ENCODE results near the gene PLXNA2.

PLXNA2 gene

DNA sequence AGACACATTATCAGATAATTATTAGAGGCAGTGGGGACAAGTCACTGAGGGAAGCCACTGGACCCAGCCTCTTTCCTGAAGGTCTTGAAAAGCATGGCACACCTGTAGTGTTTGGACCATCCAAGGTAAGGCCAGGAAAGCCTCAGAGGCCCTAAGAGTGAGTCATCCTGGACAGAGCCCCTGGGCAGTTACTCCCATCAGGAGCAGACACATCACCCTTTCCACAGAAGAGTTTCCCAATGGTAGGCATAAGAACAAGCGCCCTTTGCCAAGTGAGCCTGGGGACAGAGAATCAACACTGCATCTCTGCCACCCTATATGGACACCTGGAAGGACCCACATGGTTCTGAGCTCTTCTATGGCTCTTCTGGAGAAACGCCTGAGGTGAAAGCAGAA is 136.0 kb downstream of the PLXNA2 start:
- DNase-seq = no peak

DNA sequence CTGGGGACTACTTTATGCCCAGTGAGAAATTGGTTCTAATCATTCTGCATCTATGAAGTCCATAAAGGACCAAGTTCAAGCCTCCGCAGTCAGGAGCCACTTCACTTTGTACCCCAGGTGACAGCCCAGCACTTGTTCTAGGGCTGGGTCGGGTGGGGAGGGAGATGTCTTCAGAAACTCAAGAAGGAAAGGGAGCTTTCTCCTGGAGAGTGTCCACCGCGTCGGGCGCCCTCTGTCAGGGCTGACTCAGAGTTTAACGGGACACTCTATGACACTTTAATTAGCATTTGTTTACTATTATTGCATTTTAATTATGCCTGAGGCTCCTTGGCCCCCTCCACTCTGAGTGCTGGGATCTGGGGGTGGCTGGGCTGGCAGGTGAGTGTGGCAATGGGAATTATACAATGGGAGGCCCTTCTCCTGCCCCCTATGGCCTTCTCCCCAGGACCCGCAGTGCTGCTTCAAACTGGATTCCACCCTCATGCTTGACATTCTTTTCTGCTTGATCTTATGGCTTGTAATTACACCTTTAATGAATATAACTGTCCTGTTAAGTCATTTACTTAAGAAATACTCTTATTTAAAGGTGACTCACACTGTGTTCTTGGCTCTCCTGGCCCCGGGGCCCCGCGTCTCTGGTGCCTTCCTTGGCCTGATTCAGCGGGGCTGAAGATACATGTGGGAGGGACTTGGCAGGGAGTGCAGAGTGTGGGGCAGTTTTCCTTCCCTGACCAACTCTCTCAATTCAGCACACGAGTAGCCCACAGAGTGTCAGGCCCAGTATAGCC is 136.6 kb downstream of the PLXNA2 start:
- DNase-seq = peak; percentile 11

DNA sequence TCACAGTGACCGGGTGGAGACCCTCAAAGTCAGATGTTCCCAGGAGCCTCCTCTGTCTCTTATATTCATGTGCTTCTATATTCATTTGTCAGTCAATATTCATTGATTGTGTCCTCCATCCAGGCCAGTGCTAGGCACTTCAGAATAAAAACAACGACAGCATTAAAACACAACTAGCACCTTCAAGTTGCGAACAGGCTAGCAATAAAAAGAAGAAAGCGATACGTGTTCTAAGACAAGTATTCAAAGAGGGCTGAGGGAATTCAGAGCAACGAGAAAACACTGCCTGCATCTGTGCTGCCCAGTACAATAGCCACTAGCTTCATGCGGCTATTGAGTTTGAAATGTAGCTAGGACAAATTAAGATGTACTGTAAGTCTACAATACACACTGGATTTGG is 138.0 kb downstream of the PLXNA2 start:
- no peak for DNase-seq

- DNase-seq = no peak
Measured at GRCh38 chr1:208105756-208106155, 138.4 kb downstream of the PLXNA2 start.

DNA sequence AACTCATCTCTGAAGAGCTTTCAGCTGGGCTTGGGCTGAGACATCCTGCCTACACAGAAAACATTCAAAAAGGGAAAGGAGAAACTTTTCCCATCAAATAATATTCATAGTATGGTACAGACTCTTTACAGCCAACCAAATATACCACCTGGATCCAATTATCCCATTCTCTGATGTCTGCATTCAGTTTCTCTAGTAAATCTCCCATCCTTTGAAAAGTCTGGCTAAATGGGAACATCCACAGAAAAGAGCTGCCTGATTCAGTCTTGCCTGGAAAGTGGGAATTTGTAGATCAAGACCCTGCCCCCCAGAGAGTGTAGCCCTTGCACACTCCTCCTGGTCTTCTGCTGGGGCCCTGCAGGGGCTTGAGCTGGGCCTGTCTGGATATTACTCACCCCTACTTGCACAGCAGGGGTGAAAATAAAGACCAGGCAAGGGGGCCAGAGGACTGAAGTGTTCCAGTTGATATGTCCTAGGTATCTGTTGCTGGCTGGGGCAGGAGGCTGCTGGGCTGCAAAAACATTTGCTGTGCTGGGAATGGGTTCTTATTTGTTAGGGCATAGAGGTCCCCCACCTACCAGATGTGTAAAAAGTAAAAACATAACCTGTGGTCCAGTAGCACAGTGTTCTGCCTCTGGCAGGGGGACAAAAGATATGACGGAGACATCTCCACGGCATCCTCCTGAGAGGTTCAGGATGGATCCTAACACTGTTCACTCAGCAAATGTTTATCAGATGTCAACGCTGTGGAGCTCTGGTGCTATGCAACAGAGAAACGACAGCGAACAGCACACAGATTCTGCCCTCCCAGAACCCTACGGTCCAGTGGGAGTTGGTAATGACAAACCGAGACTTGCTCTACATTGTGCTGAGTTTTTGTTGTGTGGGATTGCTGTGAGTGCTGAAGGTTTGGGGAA is 140.3 kb downstream of the PLXNA2 start:
- DNase-seq = no peak

DNA sequence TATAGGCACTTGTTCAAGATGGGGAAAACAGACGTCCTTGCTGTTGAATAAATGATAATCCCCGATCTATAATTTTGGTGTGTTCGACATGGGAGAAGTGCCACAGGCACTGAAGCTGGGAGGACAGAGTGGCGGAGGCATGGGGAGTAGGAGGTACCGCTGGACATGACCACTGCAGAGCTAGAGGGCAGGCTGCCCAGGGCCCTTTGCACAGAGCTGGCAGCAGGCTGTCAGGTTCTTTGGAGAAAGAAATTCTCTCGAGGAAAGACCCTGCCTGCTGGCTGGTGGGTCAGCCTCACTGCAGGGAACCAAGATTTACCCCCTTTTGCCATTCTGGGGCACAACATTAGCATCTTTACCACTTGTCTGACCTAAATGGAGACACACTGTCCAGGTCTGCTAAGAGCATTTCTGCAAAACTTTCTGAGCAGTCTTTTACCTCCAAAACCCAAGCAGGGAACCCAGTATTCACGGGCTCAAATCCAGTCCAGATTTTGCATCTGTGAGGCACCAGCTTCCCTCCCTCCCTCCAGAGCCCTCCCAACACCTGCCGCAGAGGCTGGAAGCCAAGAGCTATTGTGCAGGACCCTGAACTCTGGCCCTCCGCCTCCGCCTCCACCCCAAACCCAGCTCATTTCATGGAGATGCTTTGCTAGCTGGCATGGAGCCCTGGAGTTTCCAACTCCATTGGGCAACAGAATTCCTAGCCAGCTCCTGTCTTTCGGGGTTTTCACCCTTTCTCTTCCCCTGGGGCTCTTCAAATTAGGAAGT is 142.3 kb downstream of the PLXNA2 start:
- DNase-seq = peak; percentile 95

GRCh38 chr1:208100906-208101305 is 143.3 kb downstream of the PLXNA2 start:
- DNase-seq = peak; percentile 90

DNA sequence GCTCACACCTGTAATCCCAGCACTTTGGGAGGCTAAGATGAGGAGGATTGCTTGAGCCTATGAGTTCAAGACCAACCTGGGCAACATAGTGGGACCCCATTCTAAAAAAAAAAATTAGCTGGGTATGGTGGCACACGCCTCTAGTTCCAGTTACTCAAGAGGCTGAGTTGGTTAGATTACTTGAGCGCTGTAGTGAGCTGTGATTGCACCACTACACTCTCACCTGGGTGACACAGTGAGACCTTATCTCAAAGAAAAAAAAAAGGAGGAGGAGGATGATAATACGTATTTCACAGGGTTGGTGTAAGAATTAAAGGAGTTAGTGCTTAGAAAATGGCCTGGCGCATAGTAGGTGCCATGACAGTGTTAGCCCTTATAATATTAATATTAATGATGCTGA is 144.1 kb downstream of the PLXNA2 start:
- DNase-seq = no peak

- peak; percentile 34 for DNase-seq
Measured at GRCh38 chr1:208098773-208099172, 145.4 kb downstream of the PLXNA2 start.

DNA sequence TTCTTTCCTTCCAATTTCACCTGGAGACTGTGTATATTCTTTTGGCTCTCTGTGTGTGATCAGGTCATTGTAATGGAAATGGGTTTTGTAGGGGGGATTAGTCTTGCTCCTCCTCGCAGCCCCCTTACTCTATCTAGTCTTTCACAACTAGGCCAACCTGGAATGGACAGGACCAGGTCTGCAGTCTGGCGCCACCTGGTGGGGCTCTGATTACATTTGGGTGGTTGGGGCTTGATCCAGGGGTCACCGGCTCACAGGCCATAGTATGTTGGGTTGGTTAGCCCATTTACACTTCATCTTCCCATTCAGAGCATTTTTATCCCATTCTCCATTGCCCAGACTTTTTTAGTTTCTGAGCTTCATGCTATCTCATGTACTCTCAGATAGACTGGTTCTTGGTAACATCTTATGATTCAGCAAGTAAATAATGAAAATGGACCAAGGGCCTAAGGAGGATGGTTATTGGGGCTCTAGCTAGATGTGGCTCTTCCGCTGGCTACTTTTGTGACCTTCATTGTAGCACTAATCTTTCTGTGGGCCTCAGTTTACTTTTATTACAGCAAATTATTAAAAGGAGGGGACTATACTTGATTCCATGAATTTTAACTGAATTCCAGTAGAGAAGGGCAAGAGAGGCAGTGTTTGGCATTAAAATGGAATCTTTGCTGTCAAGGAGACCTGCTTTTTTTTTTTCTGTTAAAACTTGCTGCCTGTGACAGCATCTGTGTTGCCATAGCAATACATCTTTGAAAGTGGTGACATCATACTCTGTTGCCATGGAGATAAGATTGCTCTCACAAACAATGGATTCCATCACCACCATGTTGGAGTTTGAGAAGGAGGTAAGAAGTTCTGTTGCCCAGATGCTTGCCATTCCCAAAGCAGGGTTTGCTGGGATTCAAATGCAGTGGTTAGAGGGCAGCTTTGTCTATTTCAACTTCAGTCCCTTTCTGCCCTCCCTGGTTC is 150.1 kb downstream of the PLXNA2 start:
- DNase-seq = no peak

DNA sequence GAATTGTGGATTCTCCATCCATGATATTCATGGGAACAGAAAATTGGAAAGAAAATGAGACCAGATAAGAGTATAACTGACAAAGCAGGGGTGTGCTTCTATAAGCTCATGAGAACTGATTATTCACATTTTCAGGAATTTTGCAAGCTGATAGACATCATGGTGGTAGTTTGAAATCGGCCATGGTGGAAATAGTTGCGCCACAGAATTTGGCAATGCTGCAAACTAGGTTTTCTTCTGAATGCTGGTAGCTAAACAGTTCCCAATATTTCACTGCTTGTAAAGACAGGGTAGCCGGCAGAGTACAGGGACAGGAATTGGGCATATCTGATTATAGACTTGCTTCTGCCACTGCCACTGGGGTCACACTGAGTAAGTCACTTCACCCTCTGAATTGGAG is 151.1 kb downstream of the PLXNA2 start:
- DNase-seq = no peak

DNA sequence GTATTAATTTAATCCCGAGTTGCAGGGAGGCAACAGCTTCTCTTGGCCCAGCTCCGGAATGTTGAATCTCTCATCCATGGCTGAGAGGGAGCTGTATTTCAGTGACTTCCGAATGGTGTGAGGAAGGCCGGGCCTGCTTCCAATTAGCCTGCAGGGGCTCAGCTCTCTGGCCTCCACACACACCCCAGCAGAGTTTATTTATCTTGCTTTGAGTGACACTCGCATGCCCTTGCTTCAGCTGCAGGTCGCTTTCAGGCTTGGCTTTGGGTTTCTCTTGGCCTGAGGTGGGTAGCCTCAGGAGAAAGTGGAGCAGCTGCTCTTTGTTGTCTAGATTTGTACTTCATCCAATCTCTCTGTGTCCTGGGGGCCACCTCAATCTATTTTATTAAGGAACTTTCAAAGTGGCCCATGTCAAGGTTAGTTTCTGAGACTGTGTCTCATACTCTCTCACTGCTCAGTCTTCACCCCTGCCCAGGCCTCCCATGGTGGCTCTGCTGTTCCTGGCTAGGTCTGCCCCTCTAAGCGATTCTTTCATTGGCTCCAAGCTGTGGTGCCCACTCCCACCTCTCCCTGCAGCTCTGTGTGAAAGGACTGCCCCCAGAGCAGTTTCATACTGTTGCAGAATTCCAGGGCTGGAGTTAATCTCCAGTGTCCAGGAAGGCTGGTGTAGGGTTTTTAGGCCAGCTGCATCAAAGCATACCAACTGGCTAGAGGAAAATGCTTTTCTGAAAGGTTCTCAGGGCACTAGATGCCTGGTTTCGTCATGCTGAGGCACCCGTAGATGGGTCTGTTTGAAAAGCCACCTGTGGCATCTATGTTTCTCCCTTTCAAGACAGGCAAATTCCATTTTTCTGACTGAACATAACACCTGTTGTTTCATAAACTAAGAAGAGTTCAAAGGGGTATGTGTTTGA is 153.5 kb downstream of the PLXNA2 start:
- peak; percentile 5 for DNase-seq

DNA sequence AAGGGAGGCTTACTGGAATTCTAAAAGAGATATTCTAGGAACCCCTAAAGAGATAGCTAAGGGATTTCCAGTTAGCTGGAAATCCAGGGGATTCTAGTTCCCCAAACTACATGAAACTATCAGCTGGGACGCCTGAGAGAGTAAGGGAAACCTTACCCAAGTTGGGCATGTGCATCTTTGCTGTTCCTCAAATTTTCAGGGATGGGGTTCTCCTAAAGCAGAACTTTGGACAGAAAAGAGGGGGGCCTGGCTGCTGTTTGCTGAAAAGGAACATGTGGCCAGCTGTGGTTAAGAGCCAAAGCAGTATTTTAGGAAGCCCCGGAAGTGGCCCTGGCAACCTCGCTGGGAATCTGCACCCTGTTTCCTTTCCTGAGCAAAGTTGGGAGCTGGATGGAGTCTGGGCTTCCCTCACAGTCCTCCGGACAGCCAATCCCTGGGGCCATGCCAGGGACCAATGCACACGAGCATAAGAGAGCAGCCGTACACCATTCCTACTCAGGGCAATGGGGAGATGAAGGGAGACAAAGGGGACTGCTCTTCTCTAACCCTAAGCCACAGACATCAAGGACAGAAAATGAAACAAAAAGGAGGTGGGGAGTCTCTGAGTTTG is 154.3 kb downstream of the PLXNA2 start:
- DNase-seq = no peak

DNA sequence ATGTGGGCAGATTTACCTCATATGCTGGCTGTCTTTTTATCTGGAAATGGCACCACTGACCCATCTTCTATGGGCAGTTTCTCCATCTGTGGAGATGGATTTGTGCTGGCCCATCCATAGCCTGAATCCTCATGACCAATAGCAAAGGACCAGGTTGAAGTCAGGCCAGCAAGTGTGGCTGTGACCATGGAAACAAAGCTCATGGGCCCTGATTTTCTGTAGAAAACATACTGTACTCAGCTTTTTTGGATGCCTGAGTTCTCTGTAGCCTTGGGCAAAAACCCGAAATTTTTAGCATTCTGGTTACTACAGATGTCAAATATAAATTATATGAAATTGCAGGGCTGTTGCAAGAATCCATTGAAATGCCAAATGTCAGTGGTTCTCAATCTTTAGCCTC is 155.0 kb downstream of the PLXNA2 start:
- no peak for DNase-seq

DNA sequence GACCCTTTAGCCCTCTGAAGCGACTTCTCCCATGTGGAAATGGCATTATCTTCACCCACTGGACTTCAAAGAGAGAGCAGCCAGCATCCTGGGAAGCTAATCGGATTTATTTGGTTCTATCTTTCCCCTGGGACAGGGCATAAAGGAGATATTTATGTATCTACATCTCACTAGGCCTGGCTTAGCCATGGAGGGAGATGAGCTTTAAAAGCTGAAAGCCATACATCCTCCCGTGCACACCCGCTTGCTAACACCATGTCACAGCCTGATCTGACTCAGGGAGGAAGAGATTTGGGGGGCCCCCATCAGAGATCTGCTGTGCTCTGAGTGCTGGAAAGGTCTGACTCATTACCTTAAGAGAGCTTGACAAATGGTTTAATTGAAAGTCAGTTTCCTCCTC is 155.9 kb downstream of the PLXNA2 start:
- no peak for DNase-seq

DNA sequence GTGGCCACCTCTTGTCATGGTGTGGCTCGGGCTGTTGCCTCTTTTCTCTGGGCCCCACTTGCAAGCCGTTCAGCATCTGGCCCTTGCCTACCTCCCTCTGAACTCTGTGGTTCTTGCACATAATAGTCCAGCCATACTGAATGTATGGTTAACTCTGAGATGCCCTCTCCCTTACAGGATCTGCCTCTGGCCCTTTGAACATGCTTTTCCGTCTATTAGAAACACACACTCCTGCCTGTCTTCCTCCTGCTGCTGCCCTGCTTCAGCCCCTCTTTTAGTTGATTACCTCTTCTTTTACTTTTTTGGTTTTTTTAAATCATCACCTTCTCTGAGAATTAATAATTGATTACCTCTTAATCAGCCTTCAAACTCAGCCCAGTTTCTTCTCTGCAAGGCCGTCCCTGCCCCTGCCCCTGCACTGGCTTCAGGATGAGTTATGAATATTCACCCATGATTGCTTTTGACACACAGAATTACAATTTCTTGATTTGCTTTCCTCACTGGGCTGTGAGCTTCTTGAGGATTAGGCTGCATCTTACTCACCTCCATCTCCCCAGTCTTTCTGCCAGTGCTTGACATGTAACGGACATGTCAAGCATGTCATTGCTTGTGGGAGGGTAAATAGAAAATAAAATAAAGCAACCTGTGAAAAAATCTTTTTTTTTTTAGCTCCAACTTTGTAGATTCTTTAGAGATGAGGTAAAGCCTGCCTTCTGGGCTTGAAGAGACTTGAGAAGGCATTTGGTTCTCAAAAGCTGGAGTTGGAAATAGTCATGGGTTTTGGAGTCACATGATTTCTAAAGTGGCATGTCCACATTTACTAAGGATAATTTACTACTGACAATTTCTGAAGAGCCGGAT is 158.3 kb downstream of the PLXNA2 start:
- peak; percentile 55 for DNase-seq

DNA sequence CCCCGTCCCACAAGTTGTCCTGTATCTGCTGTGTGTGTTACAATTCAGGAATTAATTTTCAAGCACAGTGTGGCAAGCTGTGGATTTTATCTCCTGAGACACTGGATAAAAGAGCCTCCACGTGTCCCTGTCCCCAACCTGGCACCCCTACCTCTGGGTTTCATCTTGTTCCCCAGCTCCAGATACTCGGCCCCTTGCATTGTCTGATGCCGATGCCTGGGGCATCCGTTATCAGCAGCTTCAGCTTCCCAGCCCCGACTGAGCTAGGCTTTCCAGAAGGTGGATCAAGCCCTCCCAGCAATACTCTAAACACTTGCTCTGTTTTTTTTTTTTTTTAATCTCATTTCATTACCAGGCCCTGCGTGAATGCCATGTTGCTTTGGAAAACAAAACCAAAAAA is 159.4 kb downstream of the PLXNA2 start:
- DNase-seq = no peak

DNA sequence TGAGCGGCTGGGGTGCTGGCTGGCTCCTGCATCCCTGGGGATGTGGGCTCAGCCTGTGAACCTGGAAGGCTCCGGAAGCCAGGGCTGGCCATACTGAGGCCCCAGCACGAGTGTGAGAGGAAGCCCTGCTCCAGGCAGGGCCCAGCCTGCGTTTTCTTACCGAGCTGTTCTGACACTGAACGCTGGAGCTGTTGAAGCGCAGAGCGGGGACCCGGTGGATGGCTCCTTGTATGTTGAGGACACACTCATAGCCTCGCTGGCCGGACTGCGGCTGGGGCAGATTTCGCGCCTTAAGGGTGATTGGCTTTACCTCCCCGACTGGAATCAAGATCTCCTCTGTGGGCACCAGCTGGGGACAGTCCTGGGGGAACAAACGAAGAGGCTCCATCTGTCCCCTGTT is 160.0 kb downstream of the PLXNA2 start:
- DNase-seq = no peak

- DNase-seq = no peak
Measured at GRCh38 chr1:208083715-208084085, 160.5 kb downstream of the PLXNA2 start.

Measured in DMS79 treated with DMSO at 0.1 percent for 48 hours (cell line).